Ovary (tissue), 3 donors: ENCODE data around the gene GRAMD4.

ENCODE experiments used
- EP300 ChIP-seq: sonication (generic); formaldehyde crosslinking; IDR thresholded peaks from one replicate; pipeline ENCODE4 v1.6.1; 2017; ENCODE audit warnings: antibody characterized with exemption
- POLR2A ChIP-seq: fragments of 450-650 bp; IDR thresholded peaks from one replicate; pipeline ENCODE4 v1.6.1; 2017; ENCODE audit warnings: antibody characterized with exemption, mild to moderate bottlenecking, moderate library complexity
- TF ChIP-seq, protein P1 (sequence below), 3 donors: fragments of 450-650 bp in 2 of 3; fragments of 200-600 bp in 1 of 3; IDR thresholded peaks; one replicate each; pipeline versions ENCODE4 v1.5.1 to v1.8.0; 2016 to 2022; ENCODE audit warnings: antibody characterized with exemption in 3 of 3, mild to moderate bottlenecking in 1 of 3
- donor health status: DM: no; HTN: no; CAD: no.

DNA sequence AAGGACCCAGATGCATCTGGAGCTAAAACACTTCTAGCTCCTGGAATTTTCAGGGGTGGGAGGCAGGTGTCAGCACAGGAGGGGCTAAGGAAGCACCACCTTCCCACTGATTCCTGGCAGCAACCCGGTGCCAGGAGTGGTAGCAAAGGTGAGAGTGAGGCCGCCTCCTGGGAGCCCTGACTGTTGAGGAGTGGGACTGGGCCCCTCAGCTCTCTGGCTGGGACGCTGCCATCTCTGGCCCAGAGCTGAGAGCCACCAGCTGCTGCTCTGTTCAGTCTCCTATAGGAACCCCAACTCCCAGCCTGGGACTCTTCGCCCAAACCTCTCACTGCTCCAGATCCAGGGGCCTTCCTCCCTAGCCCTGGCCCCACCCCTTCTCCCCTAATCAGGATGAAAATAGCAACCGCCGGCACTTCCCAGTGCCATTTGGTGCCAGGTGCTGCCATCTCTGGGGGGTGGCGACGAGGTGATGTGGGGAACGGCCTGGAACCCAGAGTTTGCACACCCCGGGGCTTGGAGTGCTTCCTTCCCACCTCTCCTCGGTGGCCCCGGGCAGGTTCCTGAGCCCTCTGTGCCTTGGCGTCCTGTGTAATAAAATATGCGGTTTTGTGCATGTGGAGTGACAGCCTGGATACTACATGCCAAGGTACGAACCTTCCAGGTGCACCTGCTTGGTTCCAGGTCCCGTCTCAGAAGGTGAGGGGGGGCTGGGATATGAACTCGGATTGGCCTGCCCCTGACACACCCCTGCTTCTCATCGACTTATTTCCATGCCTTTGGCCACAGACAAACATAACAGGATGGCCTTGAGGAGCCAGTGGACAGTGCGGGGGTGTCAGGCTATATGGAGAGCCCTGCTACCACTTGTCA lies 47.0 kb upstream of the GRAMD4 start:
- TF ChIP-seq, protein P1, sequence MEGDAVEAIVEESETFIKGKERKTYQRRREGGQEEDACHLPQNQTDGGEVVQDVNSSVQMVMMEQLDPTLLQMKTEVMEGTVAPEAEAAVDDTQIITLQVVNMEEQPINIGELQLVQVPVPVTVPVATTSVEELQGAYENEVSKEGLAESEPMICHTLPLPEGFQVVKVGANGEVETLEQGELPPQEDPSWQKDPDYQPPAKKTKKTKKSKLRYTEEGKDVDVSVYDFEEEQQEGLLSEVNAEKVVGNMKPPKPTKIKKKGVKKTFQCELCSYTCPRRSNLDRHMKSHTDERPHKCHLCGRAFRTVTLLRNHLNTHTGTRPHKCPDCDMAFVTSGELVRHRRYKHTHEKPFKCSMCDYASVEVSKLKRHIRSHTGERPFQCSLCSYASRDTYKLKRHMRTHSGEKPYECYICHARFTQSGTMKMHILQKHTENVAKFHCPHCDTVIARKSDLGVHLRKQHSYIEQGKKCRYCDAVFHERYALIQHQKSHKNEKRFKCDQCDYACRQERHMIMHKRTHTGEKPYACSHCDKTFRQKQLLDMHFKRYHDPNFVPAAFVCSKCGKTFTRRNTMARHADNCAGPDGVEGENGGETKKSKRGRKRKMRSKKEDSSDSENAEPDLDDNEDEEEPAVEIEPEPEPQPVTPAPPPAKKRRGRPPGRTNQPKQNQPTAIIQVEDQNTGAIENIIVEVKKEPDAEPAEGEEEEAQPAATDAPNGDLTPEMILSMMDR (IDR thresholded peaks at IDR 0.05), result no peak
- TF ChIP-seq POLR2A, result no peak
- TF ChIP-seq EP300, result no peak
